Gastroesophageal sphincter (tissue), 3 donors: ENCODE results near the gene TRIM25.

Source experiments
- EP300 ChIP-seq: sonication (generic); formaldehyde crosslinking; IDR thresholded peaks from one replicate; pipeline ENCODE4 v1.6.1; 2017; ENCODE audit warnings: antibody characterized with exemption, mild to moderate bottlenecking
- POLR2A ChIP-seq, 2 donors: fragments of 450-650 bp; IDR thresholded peaks; one replicate each; pipeline ENCODE4 v1.6.1; 2017; ENCODE audit warnings: antibody characterized with exemption in 2 of 2, mild to moderate bottlenecking in 2 of 2, moderate library complexity in 1 of 2
- POLR2AphosphoS5 ChIP-seq: sonication (generic); formaldehyde crosslinking; IDR thresholded peaks from one replicate; pipeline ENCODE4 v1.6.1; 2017; ENCODE audit warnings: antibody characterized with exemption
- TF ChIP-seq, protein P1 (sequence below), 4 experiments: fragments of 200-600 bp in 2 of 4; fragments of 450-650 bp in 2 of 4; sonication (generic) in 1 of 4; IDR thresholded peaks; one replicate each; pipeline ENCODE4 v1.5.1; 2017 to 2019; ENCODE audit warnings: antibody characterized with exemption in 4 of 4, mild to moderate bottlenecking in 2 of 4, moderate library complexity in 2 of 4

GRCh38 chr17:56929362-56929969 is 15.6 kb upstream of the TRIM25 start:
- TF ChIP-seq, protein P1, sequence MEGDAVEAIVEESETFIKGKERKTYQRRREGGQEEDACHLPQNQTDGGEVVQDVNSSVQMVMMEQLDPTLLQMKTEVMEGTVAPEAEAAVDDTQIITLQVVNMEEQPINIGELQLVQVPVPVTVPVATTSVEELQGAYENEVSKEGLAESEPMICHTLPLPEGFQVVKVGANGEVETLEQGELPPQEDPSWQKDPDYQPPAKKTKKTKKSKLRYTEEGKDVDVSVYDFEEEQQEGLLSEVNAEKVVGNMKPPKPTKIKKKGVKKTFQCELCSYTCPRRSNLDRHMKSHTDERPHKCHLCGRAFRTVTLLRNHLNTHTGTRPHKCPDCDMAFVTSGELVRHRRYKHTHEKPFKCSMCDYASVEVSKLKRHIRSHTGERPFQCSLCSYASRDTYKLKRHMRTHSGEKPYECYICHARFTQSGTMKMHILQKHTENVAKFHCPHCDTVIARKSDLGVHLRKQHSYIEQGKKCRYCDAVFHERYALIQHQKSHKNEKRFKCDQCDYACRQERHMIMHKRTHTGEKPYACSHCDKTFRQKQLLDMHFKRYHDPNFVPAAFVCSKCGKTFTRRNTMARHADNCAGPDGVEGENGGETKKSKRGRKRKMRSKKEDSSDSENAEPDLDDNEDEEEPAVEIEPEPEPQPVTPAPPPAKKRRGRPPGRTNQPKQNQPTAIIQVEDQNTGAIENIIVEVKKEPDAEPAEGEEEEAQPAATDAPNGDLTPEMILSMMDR (IDR thresholded peaks at IDR 0.05) = no peak
- TF ChIP-seq POLR2AphosphoS5 (no peak), POLR2A (IDR thresholded peaks at IDR 0.05) (no peak), EP300 (no peak)
